HG03460 (cell line): Measurements from ENCODE around the gene TP53BP2.
A peak's percentile ranks its signal among the peaks of the same experiment; 100 is the strongest.
"Not testable (repeated sequence)": the region's sequence is repeated elsewhere in the genome, so short reads cannot be mapped to it uniquely, and the experiment has no call there.

Source experiments
- ATAC-seq: cut with Tn5 transposase; IDR thresholded peaks from one replicate; pipeline ENCODE4 v1.9.1; 2021; ENCODE audit not compliant: unreplicated experiment

TP53BP2 gene

GRCh38 chr1:223845810-223846682 lies at the start of gene TP53BP2:
TSS of gene TP53BP2 (minus strand) at chr1:223845947. CDS start at chr1:223845680, 267 bp downstream.
- peak; percentile 58 for ATAC-seq

GRCh38 chr1:223890494-223890893 lies 44.7 kb upstream of the TP53BP2 start:
- not testable (repeated sequence) for ATAC-seq

- not testable (repeated sequence) for ATAC-seq
Observed at GRCh38 chr1:223889319-223889718, 43.6 kb upstream of the TP53BP2 start.

- no peak for ATAC-seq
Observed at GRCh38 chr1:223887747-223888418, 42.1 kb upstream of the TP53BP2 start.

GRCh38 chr1:223886516-223886921 lies 40.8 kb upstream of the TP53BP2 start:
- no peak for ATAC-seq

GRCh38 chr1:223885614-223886013 lies 39.9 kb upstream of the TP53BP2 start:
- ATAC-seq, result no peak

- ATAC-seq, result no peak
Observed at GRCh38 chr1:223878598-223879325, 33.0 kb upstream of the TP53BP2 start.

- ATAC-seq, result no peak
Observed at GRCh38 chr1:223877804-223878203, 32.1 kb upstream of the TP53BP2 start.

- ATAC-seq, result no peak
Observed at GRCh38 chr1:223876590-223876989, 30.8 kb upstream of the TP53BP2 start.

GRCh38 chr1:223873044-223873443 lies 27.3 kb upstream of the TP53BP2 start:
- no peak for ATAC-seq

- ATAC-seq, result no peak
Observed at GRCh38 chr1:223872308-223872901, 26.7 kb upstream of the TP53BP2 start.

- ATAC-seq, result no peak
Observed at GRCh38 chr1:223870617-223871574, 25.1 kb upstream of the TP53BP2 start.

GRCh38 chr1:223864599-223865368 lies 19.0 kb upstream of the TP53BP2 start:
- ATAC-seq, result not testable (repeated sequence)

- ATAC-seq, result no peak
Observed at GRCh38 chr1:223864084-223864483, 18.3 kb upstream of the TP53BP2 start.

- ATAC-seq, result no peak
Observed at GRCh38 chr1:223861904-223862303, 16.2 kb upstream of the TP53BP2 start.

GRCh38 chr1:223860051-223860622 lies 14.4 kb upstream of the TP53BP2 start:
- ATAC-seq, result no peak

- no peak for ATAC-seq
Observed at GRCh38 chr1:223859058-223859457, 13.3 kb upstream of the TP53BP2 start.

- ATAC-seq, result no peak
Observed at GRCh38 chr1:223856386-223856785, 10.6 kb upstream of the TP53BP2 start.

- no peak for ATAC-seq
Observed at GRCh38 chr1:223853748-223854147, 8.0 kb upstream of the TP53BP2 start.
